Astrocyte (in vitro differentiated cells and primary cell): Measurements from ENCODE around the gene PPT2. TPM values are rescaled to one million over a fixed set of nuclear protein-coding genes. Genes with fewer than 3 reads are reported as not detected.

ENCODE experiments used
- DNase-seq: peaks from one replicate; pipeline ENCODE4 v3.0.0-alpha.2; 2010; ENCODE audit warnings: low read depth
- FAIRE-seq: peaks from 2 replicates; lab custom pipeline; 2011; peaks lifted over from hg19 to GRCh38; lab: Jason Lieb, UNC
- H2AFZ ChIP-seq: 2 replicates; pipeline ENCODE4 v1.6.0; 2012; ENCODE audit warnings: low read depth, low read length, inconsistent platforms
- H3K27ac ChIP-seq: 2 replicates; pipeline ENCODE4 v1.5.1; 2011; ENCODE audit warnings: low read depth, low read length, inconsistent platforms
- H3K27me3 ChIP-seq: 2 replicates; pipeline ENCODE4 v1.6.0; 2011; ENCODE audit warnings: low read length, inconsistent platforms; ENCODE audit not compliant: insufficient read depth
- H3K36me3 ChIP-seq: 2 replicates; pipeline ENCODE4 v1.5.1; 2011; ENCODE audit warnings: low read length, inconsistent platforms; ENCODE audit not compliant: insufficient read depth
- H3K4me1 ChIP-seq: 2 replicates; pipeline ENCODE4 v1.5.1; 2011; ENCODE audit warnings: low read length, inconsistent platforms; ENCODE audit not compliant: insufficient read depth
- H3K4me2 ChIP-seq: 2 replicates; pipeline ENCODE4 v1.6.0; 2012; ENCODE audit warnings: low read length, inconsistent platforms
- H3K4me3 ChIP-seq: 2 replicates; pipeline ENCODE4 v1.5.1; 2011; ENCODE audit warnings: low read depth, mild to moderate bottlenecking, low read length, inconsistent platforms; ENCODE audit not compliant: insufficient read depth
- H3K79me2 ChIP-seq: 2 replicates; pipeline ENCODE4 v1.6.0; 2012; ENCODE audit warnings: mild to moderate bottlenecking, low read length, inconsistent platforms; ENCODE audit not compliant: insufficient read depth
- H3K9ac ChIP-seq: 2 replicates; pipeline ENCODE4 v1.6.0; 2012; ENCODE audit warnings: mild to moderate bottlenecking, low read length, inconsistent platforms
- H3K9me3 ChIP-seq: 2 replicates; pipeline ENCODE4 v1.5.1; 2012; ENCODE audit warnings: low read depth, mild to moderate bottlenecking, low read length, inconsistent platforms; ENCODE audit not compliant: insufficient read depth
- H4K20me1 ChIP-seq: 2 replicates; pipeline ENCODE4 v1.6.0; 2012; ENCODE audit warnings: low read length, inconsistent platforms; ENCODE audit not compliant: insufficient read depth
- H3K27ac Mint-ChIP-seq: one replicate; pipeline ENCODE4 v1.8.0; 2021; ENCODE audit warnings: mild to moderate bottlenecking, mixed read lengths; ENCODE audit not compliant: unreplicated experiment
- H3K27me3 Mint-ChIP-seq: one replicate; pipeline ENCODE4 v1.8.0; 2021; ENCODE audit warnings: low read depth, mixed read lengths; ENCODE audit not compliant: unreplicated experiment
- H3K36me3 Mint-ChIP-seq: one replicate; pipeline ENCODE4 v1.8.0; 2021; ENCODE audit warnings: low read depth, mixed read lengths; ENCODE audit not compliant: unreplicated experiment
- H3K4me1 Mint-ChIP-seq: one replicate; pipeline ENCODE4 v1.8.0; 2021; ENCODE audit warnings: low read depth, mixed read lengths; ENCODE audit not compliant: unreplicated experiment
- H3K4me3 Mint-ChIP-seq: one replicate; pipeline ENCODE4 v1.8.0; 2021; ENCODE audit warnings: mild to moderate bottlenecking, moderate library complexity, mixed read lengths; ENCODE audit not compliant: unreplicated experiment
- H3K9me3 Mint-ChIP-seq: one replicate; pipeline ENCODE4 v1.8.0; 2021; ENCODE audit warnings: mild to moderate bottlenecking, mixed read lengths; ENCODE audit not compliant: unreplicated experiment
- EZH2 ChIP-seq: IDR thresholded peaks from 2 replicates; pipeline ENCODE4 v1.6.1; 2012; ENCODE audit warnings: mild to moderate bottlenecking, low read length, inconsistent platforms; ENCODE audit not compliant: insufficient read depth
- total RNA-seq: library from RNA; stranded (reverse); gene quantifications from 2 replicates; pipeline ENCODE4 v1.2.1, GENCODE V29; 2021
- TF ChIP-seq, protein P1 (sequence below): IDR thresholded peaks from 2 replicates; pipeline ENCODE4 v1.5.1; 2011; ENCODE audit warnings: low read depth, mild to moderate bottlenecking, inconsistent platforms, low read length, moderate library complexity; ENCODE audit not compliant: insufficient read depth

Gene PPT2
- total RNA-seq, 1 donor from 2014 or later, result 33.0 TPM

DNA sequence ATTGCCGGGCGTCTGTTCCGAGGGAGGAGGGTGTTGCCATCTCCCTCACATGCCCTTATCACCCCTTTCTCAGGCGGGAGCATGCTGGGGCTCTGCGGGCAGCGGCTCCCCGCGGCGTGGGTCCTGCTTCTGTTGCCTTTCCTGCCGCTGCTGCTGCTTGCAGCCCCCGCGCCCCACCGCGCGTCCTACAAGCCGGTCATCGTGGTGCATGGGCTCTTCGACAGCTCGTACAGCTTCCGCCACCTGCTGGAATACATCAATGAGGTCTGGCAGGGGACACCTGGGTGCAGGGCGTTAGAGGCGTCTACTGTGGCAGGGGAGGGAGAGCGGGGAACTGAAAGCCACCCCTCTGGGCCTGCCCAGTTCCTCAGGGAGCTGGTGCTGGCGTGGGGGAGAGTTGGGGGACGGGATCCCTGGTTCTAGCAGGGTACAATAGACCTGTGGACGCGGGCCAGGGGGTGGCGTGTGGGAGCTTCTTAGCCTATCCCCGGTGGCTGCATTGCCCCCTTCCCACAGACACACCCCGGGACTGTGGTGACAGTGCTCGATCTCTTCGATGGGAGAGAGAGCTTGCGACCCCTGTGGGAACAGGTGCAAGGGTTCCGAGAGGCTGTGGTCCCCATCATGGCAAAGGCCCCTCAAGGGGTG is 697 bp downstream of the PPT2 start:
- H3K4me2 ChIP-seq, result peak overlapping the region; percentile 92
- H2AFZ ChIP-seq, result peak overlapping the region; percentile 76
- peak overlapping the region; percentile 86 for H3K9ac ChIP-seq
- H3K4me1 ChIP-seq, result peaks cover 24% of the 10 kb centered on the region
- FAIRE-seq, result no peak
- peak overlapping the region; percentile 82 for H3K27ac ChIP-seq
- peak; percentile 48 for DNase-seq
- no peaks in the 10 kb centered on the region for H3K9me3 ChIP-seq
- Mint-ChIP-seq H3K27ac (peak overlapping the region; percentile 95), H3K4me1 (peaks cover 19% of the 10 kb centered on the region), H3K36me3 (peaks cover 12% of the 10 kb centered on the region), H3K9me3 (peaks cover 2% of the 10 kb centered on the region), H3K27me3 (peaks cover 14% of the 10 kb centered on the region), H3K4me3 (peak overlapping the region; percentile 98)
- H3K27me3 ChIP-seq, result peaks cover 6% of the 10 kb centered on the region
- H4K20me1 ChIP-seq, result peaks cover 9% of the 10 kb centered on the region
- H3K4me3 ChIP-seq, result peak overlapping the region; percentile 88
- H3K79me2 ChIP-seq, result peaks cover 17% of the 10 kb centered on the region
- TF ChIP-seq EZH2, result no peak
- TF ChIP-seq, protein P1, sequence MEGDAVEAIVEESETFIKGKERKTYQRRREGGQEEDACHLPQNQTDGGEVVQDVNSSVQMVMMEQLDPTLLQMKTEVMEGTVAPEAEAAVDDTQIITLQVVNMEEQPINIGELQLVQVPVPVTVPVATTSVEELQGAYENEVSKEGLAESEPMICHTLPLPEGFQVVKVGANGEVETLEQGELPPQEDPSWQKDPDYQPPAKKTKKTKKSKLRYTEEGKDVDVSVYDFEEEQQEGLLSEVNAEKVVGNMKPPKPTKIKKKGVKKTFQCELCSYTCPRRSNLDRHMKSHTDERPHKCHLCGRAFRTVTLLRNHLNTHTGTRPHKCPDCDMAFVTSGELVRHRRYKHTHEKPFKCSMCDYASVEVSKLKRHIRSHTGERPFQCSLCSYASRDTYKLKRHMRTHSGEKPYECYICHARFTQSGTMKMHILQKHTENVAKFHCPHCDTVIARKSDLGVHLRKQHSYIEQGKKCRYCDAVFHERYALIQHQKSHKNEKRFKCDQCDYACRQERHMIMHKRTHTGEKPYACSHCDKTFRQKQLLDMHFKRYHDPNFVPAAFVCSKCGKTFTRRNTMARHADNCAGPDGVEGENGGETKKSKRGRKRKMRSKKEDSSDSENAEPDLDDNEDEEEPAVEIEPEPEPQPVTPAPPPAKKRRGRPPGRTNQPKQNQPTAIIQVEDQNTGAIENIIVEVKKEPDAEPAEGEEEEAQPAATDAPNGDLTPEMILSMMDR, result peak; percentile 21
- peaks cover 11% of the 10 kb centered on the region for H3K36me3 ChIP-seq

DNA sequence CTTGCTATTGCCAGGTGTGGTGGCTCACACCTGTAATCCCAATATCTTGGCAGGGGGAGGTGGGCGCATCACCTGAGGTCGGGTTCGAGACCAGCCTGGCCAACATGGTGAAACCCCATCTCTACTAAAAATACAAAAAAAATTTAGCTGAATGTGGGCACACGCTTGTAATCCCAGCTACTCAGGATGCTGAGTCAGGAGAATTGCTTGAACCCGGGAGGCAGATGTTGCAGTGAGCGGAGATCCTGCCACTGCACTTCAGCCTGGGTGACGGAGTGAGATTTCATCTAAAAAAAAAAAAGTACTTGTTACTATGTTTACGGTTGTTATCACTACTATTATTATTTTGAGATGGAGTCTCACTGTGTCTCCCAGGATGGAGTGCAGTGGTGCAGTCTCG is 3.0 kb downstream of the PPT2 start:
- no peaks in the 10 kb centered on the region for H3K27me3 ChIP-seq
- Mint-ChIP-seq H3K4me3 (no peak overlapping the region), H3K27me3 (no peaks in the 10 kb centered on the region), H3K27ac (no peak overlapping the region), H3K4me1 (peaks cover 19% of the 10 kb centered on the region), H3K9me3 (no peaks in the 10 kb centered on the region), H3K36me3 (peaks cover 12% of the 10 kb centered on the region)
- no peak overlapping the region for H3K27ac ChIP-seq
- no peak overlapping the region for H3K9ac ChIP-seq
- H3K36me3 ChIP-seq, result peaks cover 11% of the 10 kb centered on the region
- no peaks in the 10 kb centered on the region for H3K9me3 ChIP-seq
- DNase-seq (no peak), FAIRE-seq (no peak)
- peaks cover 24% of the 10 kb centered on the region for H3K4me1 ChIP-seq
- peaks cover 9% of the 10 kb centered on the region for H4K20me1 ChIP-seq
- H3K4me3 ChIP-seq, result no peak overlapping the region
- H2AFZ ChIP-seq, result no peak overlapping the region
- peaks cover 17% of the 10 kb centered on the region for H3K79me2 ChIP-seq
- H3K4me2 ChIP-seq, result no peak overlapping the region
- TF ChIP-seq, protein P1, result no peak
- TF ChIP-seq EZH2, result no peak

DNA sequence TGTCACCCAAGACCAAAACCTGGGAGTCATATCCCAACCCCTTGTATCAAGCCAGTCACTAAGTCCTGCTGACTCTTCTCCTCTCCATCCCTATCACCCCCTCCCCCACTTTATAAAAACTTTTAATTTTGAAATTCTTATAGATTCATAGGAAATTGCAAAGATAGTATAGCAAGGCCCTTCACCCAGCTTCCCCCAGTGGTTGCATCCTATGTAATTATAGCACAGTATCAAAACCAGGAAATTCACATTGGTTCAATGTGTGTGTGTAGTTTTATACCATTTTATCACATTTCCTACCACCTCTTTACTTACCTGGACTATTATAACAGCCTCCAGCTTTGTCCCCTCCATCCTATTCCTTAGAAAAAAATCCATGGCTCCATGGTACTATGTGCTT is 4.1 kb downstream of the PPT2 start:
- H3K27me3 Mint-ChIP-seq, result no peaks in the 10 kb centered on the region
- Histone ChIP-seq H3K4me1 (peaks cover 12% of the 10 kb centered on the region), H3K27me3 (no peaks in the 10 kb centered on the region), H2AFZ (no peak overlapping the region), H3K4me3 (no peak overlapping the region), H4K20me1 (peaks cover 9% of the 10 kb centered on the region), H3K4me2 (no peak overlapping the region), H3K9me3 (no peaks in the 10 kb centered on the region), H3K9ac (no peak overlapping the region), H3K27ac (no peak overlapping the region), H3K36me3 (peaks cover 11% of the 10 kb centered on the region), H3K79me2 (peaks cover 17% of the 10 kb centered on the region)
- TF ChIP-seq EZH2, result no peak
- TF ChIP-seq, protein P1, result no peak
- H3K36me3 Mint-ChIP-seq, result peaks cover 16% of the 10 kb centered on the region
- DNase-seq (no peak), FAIRE-seq (no peak)
- no peaks in the 10 kb centered on the region for H3K9me3 Mint-ChIP-seq
- H3K4me1 Mint-ChIP-seq, result peaks cover 11% of the 10 kb centered on the region
- no peak overlapping the region for H3K4me3 Mint-ChIP-seq
- H3K27ac Mint-ChIP-seq, result no peak overlapping the region
